HG03064 (cell line): ENCODE results near the gene ZNF205.
"Not testable (repeated sequence)": the region's sequence is repeated elsewhere in the genome, so short reads cannot be mapped to it uniquely, and the experiment has no call there.

Source experiments
- ATAC-seq: cut with Tn5 transposase; IDR thresholded peaks from one replicate; pipeline ENCODE4 v1.9.1; 2021; ENCODE audit warnings: low read depth; ENCODE audit not compliant: unreplicated experiment

The ZNF205 gene

DNA sequence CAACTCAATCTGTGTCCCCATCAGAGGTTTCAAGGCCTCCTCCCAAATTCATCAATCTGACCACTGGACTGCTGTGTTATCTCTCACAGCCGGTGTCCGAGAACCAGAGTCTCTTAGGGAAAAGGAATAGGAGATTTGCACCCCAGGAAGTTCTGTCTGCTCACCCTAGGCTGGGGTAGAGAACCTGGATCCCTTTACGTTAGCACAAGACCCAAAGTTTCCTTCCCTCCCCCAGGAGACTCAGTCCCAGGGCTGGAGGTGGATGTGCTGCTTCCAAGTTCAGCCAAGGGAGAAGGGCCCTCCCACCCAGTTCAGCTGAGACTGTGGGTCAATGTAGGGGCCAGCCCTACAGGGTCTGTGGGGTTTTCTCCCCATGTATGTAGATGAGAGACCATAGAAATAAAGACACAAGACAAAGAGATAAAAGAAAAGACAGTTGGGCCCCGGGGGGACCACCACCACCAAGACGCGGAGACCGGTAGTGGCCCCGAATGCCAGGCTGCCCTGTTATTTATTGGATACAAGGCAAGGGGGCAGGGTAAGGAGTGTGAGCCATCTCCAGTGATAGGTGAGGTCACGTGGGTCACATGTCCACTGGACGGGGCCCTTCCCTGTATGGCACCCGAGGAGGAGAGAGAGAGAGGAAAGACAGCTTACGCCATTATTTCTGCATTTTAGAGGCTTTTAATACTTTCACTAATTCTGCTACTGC, 52.9 kb downstream of the ZNF205 start:
- no peak for ATAC-seq

DNA sequence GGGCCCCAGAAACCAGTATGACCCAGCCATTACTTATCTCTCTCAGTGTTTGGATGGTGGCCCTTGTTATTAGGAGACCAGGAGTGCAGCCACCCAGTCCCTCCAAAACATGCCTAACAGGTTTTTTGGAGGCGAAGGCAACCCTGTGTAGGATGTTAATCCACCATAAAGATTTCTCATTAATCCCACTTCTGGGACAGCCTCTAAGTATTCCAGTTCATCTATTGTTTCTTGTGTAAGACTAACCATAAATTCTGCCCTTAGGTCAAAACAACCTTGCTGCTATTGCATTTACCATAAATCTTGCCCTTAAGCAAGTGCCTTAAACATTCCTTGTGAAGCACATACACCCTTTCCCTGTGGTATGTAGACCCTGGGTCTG, 54.1 kb downstream of the ZNF205 start:
- ATAC-seq: no peak

DNA sequence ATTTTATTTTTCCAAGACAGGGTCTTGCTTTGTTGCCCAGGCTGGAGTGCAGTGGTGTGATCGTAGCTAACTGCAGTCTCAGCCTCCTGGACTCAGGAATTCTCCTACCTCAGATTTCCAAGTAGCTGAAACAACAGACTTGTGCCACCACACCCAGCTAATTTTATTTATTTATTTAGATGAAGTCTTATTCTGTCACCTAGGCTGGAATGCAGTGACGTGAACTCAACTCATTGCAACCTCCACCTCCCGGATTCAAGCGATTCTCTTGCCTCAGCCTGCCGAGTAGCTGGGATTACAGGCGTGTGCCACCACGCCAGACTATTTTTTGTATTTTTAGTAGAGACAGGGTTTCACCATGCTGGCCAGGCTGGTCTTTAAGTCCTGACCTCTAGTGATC, 56.3 kb downstream of the ZNF205 start:
- not testable (repeated sequence) for ATAC-seq
